Transverse colon (tissue), 4 donors: ENCODE results near the gene ABLIM2. TPM values are rescaled to one million over a fixed set of nuclear protein-coding genes. Genes with fewer than 3 reads are reported as not detected.

Source experiments
- DNase-seq: peaks from one replicate; pipeline ENCODE4 v3.0.0-alpha.2; 2019
- H3K27ac ChIP-seq, 4 donors: fragments of 200-600 bp; sonication (generic); 2 replicates each; pipeline ENCODE4 v1.5.1; 2016 to 2018; ENCODE audit warnings: inconsistent platforms in 4 of 4
- H3K27me3 ChIP-seq: fragments of 200-600 bp; sonication (generic); 2 replicates; pipeline ENCODE4 v1.5.1; 2017; ENCODE audit warnings: inconsistent platforms
- H3K36me3 ChIP-seq, 4 donors: fragments of 200-600 bp; sonication (generic); 2 replicates each; pipeline ENCODE4 v1.5.1; 2017 to 2019; ENCODE audit warnings: inconsistent platforms in 4 of 4
- H3K4me1 ChIP-seq, 4 donors: fragments of 200-600 bp; sonication (generic); 2 replicates each; pipeline ENCODE4 v1.5.1; 2017 to 2020; ENCODE audit warnings: inconsistent platforms in 4 of 4
- H3K4me3 ChIP-seq, 4 donors: fragments of 200-600 bp; sonication (generic); 1 replicate in 1 of 4; 2 replicates in 3 of 4; pipeline versions ENCODE4 v1.5.1 to v1.6.1; 2017 to 2019; ENCODE audit warnings: inconsistent platforms in 4 of 4
- H3K9me3 ChIP-seq, 2 donors: fragments of 200-600 bp; sonication (generic); 2 replicates each; pipeline ENCODE4 v1.5.1; 2017 to 2019; ENCODE audit warnings: inconsistent platforms in 2 of 2
- CTCF ChIP-seq, 5 experiments: fragments of 200-600 bp in 3 of 5; fragments of 450-650 bp in 2 of 5; sonication (generic) in 3 of 5; IDR thresholded peaks; 1 replicate in 2 of 5; 2 replicates in 3 of 5; pipeline ENCODE4 v1.5.1; 2016 to 2017; ENCODE audit warnings: antibody characterized with exemption in 5 of 5, inconsistent platforms in 3 of 5, mild to moderate bottlenecking in 2 of 5, moderate library complexity in 1 of 5
- EP300 ChIP-seq: sonication (generic); formaldehyde crosslinking; IDR thresholded peaks from one replicate; pipeline ENCODE4 v1.6.1; 2017; ENCODE audit warnings: antibody characterized with exemption, low read depth
- POLR2A ChIP-seq: fragments of 450-650 bp; IDR thresholded peaks from one replicate; pipeline ENCODE4 v1.6.1; 2016; ENCODE audit warnings: antibody characterized with exemption, mild to moderate bottlenecking, moderate library complexity
- POLR2AphosphoS5 ChIP-seq, 3 donors: sonication (generic); formaldehyde crosslinking; IDR thresholded peaks; one replicate each; pipeline ENCODE4 v1.6.1; 2016; ENCODE audit warnings: antibody characterized with exemption in 3 of 3
- WGBS, 2 donors: methylation state at CpG; one replicate each; pipeline ENCODE4 v1.1.5; 2018; ENCODE audit warnings: low coverage in 1 of 2; 5-methylcytosine and 5-hydroxymethylcytosine counted together
- in situ Hi-C, 4 donors: fragments of 200-750 bp; cut with MboI; loops; one replicate each; pipeline versions ENCODE4 v1.15.0 to v1.15.1; 2017; ENCODE audit warnings: low sequenced_read_pairs in 3 of 4, low pct_ligation_motif_present in 1 of 4, low pct_unique_long_range_greater_than_20kb in 1 of 4
- intact Hi-C: fragments of 100-400 bp; cut with DNase I; formaldehyde crosslinking; loops from one replicate; pipeline ENCODE4 v1.15.1; 2023; ENCODE audit warnings: low total_unique reads
- total RNA-seq, 4 donors: library from RNA; depleted of rRNA; stranded (reverse); fragments of >200 nt; gene quantifications; one replicate each; pipeline ENCODE4 v1.1.0, GENCODE V29; 2016

ABLIM2 gene
- total RNA-seq, 4 donors from 2014 or later = 3.2 to 58.4 (median 14.2) TPM

DNA sequence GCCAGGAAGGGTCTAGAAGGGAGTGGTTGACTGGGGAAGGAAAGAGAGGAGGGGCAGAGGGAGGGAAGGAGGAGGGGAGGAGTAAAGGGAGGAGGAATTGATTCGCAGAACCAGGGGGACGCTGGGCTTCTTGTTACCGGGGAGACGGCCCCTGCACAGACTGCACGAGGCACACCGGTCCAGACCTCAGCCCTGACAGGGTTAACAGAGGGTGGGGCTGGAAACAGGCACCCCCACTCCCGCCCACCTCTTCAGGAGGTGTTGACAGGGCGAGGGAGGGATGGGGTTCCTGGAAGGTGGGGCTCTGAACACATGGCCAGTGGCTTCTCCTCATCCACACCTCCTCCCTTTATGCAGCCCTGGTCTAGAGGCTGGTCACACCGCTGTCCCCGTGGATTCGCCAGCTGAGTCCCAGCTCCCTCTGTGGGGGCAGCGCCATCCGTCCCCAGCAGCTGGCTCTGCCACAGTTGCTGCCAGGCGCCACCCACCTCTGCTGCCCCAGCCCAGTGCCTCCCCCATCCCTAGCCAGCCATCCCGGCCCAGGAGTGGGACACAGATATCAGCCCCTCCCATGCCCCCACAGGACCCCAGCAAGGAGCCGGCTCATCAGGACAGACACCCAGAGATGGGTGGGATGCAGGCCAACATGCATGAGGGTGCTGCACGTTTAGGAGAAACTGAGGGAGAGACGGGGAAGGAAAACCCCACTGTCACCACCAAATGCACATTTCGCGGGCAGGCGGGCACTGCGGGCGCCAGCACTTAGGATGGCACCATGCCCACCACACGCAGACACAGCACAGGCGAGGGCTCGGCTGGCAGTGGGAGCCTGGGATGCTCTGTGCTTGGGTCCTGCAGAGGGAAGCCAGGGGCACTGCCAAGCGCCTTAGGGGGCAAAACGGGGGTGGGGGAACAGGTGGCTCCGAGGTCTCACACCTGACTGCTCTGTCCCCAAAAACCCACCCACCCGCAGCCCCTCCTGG, 87.6 kb downstream of the ABLIM2 start:
- no peak for TF ChIP-seq CTCF (IDR thresholded peaks at IDR 0.05)
- TF ChIP-seq EP300 = no peak
- TF ChIP-seq POLR2A = no peak
- no peak for TF ChIP-seq POLR2AphosphoS5 (IDR thresholded peaks at IDR 0.05)
- Histone ChIP-seq H3K36me3 (no peaks in the 10 kb centered on the region), H3K4me3 (no peak overlapping the region), H3K27ac (no peak overlapping the region), H3K9me3 (no peaks in the 10 kb centered on the region), H3K27me3 (no peaks in the 10 kb centered on the region), H3K4me1 (no peaks in the 10 kb centered on the region)
- DNase-seq = no peak
- WGBS, 2 donors = 60% methylated on average over 26 of the region's 30 CpGs; no CpG with 5 or more reads in 1 of the 2 donors
- intact Hi-C loops = no loop called here
- in situ Hi-C loops = no loop called here

- WGBS, 2 donors = 93 to 98% methylated on average over 8 to 27 of the region's 27 CpGs
- H3K4me1 ChIP-seq = no peaks in the 10 kb centered on the region
- no peak for DNase-seq
- no peaks in the 10 kb centered on the region for H3K27me3 ChIP-seq
- no peak overlapping the region for H3K27ac ChIP-seq
- intact Hi-C loops (no loop called here), in situ Hi-C loops (no loop called here)
- TF ChIP-seq CTCF (IDR thresholded peaks at IDR 0.05) = no peak
- H3K9me3 ChIP-seq = peaks cover 7 to 8% of the 10 kb centered on the region in 2 donors
- H3K36me3 ChIP-seq = no peaks in the 10 kb centered on the region
- H3K4me3 ChIP-seq = no peak overlapping the region
Measured at GRCh38 chr4:8069102-8069752, 89.4 kb downstream of the ABLIM2 start.

DNA sequence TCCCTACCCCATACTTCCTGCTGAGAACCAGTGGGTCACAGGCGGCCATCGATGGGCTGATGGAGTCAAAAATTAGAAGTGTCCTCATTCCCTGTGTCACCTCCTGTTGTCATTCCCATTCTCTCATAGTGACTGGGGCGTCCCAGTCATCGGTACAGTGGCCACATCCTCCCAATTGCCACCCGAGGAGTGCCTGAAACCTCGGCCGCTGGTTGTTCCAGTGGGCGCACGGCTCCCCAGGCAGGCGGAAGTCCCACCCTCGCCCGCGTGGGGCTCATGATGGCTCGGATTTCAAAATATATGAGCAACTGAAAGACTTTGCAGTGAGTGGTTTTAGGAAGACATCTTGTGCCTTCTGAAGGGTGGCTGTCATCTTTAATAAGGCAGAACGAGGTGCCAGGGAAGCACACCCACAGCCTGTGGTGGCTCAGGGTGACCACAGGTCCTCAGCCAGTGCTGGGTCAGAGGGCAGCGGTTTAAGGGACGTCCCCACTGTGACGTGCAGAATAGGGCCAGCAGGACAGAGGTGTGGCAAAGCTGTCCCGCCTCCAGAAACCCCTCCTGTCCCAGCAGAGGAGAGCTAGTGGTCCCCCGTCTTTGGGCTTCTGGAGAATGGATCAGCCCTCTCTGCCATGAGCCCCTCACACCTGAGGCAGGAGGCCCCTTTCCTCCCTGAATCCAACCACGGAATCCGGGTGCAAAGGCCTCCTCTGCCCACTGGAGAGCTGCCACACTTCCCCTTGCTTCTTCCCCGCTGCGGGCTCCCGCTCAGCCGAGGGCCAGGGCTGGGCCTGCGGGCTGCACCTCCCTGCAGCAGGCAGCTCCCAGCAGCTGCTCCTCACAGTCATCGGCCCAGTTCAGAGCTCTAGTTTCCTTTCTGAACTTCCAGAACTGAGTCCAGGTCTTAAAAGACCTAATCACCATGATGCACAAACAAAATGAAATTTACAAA, 90.4 kb downstream of the ABLIM2 start:
- TF ChIP-seq POLR2AphosphoS5 (IDR thresholded peaks at IDR 0.05) (no peak), CTCF (IDR thresholded peaks at IDR 0.05) (no peak), EP300 (no peak), POLR2A (no peak)
- no peaks in the 10 kb centered on the region for H3K4me1 ChIP-seq
- DNase-seq = no peak
- H3K4me3 ChIP-seq = no peak overlapping the region
- H3K27ac ChIP-seq = no peak overlapping the region
- no peaks in the 10 kb centered on the region for H3K27me3 ChIP-seq
- no peaks in the 10 kb centered on the region for H3K36me3 ChIP-seq
- intact Hi-C loops (no loop called here), in situ Hi-C loops (no loop called here)
- WGBS, 2 donors = 81% methylated on average over 28 of the region's 28 CpGs; no CpG with 5 or more reads in 1 of the 2 donors
- peaks cover 16 to 18% of the 10 kb centered on the region in 2 donors for H3K9me3 ChIP-seq
